ENCODE measurements around the gene ADORA1.

GRCh38 chr1:203124546-203125317 lies 2.8 kb upstream of the ADORA1 start:
- TF ChIP-seq CTCF (IDR thresholded peaks at IDR 0.05; ENCODE audit: insufficient read depth, low read length, poor library complexity, severe bottlenecking) (no peak), EZH2phosphoT487 (conservative IDR thresholded peaks at IDR 0.05; ENCODE audit: low read length) (no peak)

Data from SU-DHL-6 (cell line).